Ammon's horn (tissue), 1 donor: ENCODE data around the gene ATP2B2.
A peak's percentile ranks its signal among the peaks of the same experiment; 100 is the strongest.

Experiments
- DNase-seq: peaks from one replicate; pipeline ENCODE4 v3.0.0-alpha.2; 2016; ENCODE audit warnings: low spot score

Gene ATP2B2

GRCh38 chr3:10493202-10493589 is 12.2 kb downstream of the ATP2B2 start:
- no peak for DNase-seq

- DNase-seq = no peak
These were observed 12.8 kb downstream of the ATP2B2 start for GRCh38 chr3:10492364-10493201.

GRCh38 chr3:10489746-10490483 is 15.5 kb downstream of the ATP2B2 start:
- DNase-seq = no peak

GRCh38 chr3:10487988-10488633 is 17.3 kb downstream of the ATP2B2 start:
- DNase-seq = no peak

DNA sequence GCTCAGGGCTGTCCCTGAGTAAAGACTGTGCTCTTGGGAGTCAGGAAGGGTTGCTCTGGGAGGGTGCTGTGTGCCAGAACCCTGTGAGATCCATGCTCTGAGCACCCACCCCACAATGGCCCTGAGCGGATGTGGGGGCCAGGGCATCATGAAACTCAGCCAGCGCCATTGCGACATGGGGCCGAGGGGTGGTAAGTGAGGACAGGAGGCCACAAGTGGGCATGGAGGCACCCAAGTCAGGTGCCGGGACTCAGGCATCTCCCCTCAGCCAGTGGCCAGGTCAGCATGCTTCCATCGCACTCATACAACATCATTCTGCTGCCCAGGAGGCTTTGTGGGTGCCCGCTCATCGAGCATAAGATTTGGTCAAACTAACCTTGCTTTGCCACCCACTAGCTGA is 19.6 kb downstream of the ATP2B2 start:
- DNase-seq = no peak

- DNase-seq = peak; percentile 50
These were observed 20.0 kb downstream of the ATP2B2 start for GRCh38 chr3:10485380-10485779.

- DNase-seq = no peak
These were observed 20.7 kb downstream of the ATP2B2 start for GRCh38 chr3:10484709-10485108.

GRCh38 chr3:10483686-10484345 is 21.6 kb downstream of the ATP2B2 start:
- DNase-seq = no peak

GRCh38 chr3:10483364-10483675 is 22.1 kb downstream of the ATP2B2 start:
- no peak for DNase-seq

DNA sequence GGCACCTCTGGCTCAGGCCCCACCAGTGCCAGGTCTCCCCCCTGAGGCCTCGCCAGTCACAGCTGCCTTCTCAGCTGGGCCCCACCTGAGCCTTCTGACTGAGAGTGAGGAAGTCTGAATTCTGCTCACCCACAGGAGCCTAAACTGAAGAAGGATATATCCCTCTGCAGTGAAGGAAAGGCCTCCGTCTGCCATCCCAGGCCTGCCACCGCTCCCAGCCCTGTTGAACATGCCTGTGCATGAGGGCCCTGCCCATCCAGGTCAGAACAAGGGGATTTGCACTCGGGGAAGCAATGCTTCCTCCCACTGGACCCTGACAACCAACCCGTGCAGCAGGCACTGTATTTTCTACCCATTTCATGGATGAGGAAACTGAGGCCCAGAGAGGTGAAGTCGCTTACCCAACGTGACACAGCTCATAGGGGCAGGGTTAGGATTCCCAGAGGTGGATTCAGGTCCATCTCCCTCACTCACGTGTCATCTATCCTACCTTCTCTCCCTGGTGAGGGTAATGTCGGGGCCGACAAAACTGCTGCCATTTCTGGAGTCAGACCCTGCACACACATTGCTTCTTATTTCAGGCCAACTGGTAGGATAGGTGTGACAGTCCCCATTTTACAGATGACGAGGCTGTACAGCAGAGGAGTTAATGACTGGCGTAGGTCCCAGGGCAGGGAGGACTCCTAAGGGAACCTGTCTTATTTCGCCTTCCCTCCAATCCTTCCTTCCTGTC is 22.6 kb downstream of the ATP2B2 start:
- no peak for DNase-seq

GRCh38 chr3:10480871-10481378 is 24.5 kb downstream of the ATP2B2 start:
- DNase-seq = no peak

GRCh38 chr3:10479311-10479710 is 26.1 kb downstream of the ATP2B2 start:
- DNase-seq = no peak

DNA sequence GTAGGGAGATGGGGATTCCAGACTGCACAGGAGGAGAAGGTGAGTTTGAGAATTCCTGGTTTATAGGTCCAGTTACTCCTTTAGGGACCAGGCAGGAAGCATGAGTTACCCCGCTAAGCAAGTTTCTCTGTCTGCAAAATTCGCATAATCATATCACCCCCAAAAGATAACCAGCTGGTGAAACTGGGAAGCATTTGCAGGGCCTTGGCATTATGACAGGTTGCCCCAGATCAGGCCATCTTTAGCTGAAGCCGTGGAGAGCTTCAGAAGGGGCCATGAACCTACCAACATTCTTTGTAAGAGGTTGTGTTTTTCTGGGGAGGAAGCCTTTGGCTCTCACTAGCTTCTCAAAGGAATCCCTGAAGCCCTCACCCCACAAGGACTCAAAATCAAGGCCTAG is 29.4 kb downstream of the ATP2B2 start:
- DNase-seq = no peak

GRCh38 chr3:10474847-10475246 is 30.5 kb downstream of the ATP2B2 start:
- DNase-seq = no peak

DNA sequence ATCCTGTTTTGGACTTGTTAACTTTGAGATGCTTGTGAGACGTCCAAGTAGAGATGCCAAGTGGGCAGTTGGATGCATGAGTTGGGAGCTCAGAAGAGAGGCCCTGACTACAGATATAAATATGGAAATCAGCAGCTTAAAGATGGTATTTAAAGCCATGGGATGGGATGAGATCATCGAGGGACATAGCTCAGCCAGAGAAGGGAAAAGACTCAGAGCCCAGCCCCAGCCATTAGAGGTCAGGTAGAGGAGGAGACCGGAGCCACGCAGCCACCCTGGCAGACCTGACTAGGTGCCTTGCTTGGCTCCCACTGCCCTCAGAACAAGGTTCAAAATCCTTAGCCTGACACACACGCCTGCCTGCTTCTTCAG is 31.1 kb downstream of the ATP2B2 start:
- DNase-seq = no peak

DNA sequence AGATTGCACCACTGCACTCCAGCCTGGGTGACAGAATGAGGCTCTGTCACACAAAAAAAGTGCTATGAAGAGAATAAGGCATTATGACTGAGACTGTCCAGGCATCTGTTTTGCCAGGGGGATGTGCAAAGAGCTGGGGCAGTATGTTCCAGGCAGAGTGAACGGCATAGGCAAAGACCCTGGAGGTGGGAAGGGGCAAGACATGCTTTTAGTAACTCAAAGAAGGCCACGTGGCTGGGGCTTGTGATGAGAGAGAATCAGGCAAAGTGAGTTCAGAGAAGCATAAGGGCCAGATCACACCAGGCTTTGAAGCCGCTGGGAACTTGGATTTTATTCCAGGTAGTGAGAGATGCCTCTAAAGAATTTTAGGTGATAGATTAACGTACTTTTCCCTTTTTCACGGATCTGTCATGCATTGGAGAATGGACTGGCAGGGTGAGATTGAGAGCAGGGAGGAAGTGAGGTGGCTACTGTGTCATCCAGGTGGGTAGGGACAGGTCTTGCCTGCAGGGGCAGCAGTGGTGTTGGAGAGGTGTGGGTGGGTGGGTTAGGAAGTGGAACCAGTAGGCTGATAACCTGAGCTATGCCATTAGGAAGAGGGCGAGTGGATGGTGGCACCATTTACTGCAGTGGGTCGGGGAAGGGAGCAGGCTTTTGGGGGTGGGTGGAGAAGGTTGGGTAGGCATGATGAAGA is 31.7 kb downstream of the ATP2B2 start:
- no peak for DNase-seq

- DNase-seq = no peak
These were observed 32.4 kb downstream of the ATP2B2 start for GRCh38 chr3:10472877-10473440.

DNA sequence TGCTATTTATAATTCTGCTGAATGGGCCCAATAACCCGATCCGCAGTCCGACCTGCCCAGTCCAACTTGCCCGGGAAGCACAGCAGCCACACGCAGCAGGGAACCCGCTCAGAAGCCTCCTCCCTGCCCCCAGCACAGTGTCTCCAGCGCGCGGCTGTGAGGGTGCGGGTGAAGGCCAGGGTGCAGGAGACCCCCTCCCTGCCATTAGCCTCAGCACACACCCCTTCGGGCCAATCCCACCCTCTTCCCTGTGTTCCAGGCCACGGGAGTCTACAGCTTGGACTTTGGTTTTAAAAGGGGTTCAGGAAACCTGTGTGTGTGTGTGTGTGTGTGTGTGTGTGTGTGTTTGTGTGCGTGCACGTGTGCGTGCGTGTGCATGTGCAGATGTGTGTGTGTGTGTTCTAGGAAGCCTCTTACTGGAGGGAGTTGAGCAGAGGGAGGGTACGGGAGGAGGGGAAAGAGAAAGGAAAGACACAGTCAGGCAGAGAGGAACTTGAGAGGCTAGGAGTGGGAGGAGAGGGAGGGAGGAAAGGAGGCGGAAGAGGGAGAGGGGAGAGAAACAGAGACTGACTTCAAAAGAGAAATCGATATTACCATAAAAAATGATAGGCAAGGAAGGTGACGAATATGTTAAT is 34.2 kb downstream of the ATP2B2 start:
- no peak for DNase-seq

DNA sequence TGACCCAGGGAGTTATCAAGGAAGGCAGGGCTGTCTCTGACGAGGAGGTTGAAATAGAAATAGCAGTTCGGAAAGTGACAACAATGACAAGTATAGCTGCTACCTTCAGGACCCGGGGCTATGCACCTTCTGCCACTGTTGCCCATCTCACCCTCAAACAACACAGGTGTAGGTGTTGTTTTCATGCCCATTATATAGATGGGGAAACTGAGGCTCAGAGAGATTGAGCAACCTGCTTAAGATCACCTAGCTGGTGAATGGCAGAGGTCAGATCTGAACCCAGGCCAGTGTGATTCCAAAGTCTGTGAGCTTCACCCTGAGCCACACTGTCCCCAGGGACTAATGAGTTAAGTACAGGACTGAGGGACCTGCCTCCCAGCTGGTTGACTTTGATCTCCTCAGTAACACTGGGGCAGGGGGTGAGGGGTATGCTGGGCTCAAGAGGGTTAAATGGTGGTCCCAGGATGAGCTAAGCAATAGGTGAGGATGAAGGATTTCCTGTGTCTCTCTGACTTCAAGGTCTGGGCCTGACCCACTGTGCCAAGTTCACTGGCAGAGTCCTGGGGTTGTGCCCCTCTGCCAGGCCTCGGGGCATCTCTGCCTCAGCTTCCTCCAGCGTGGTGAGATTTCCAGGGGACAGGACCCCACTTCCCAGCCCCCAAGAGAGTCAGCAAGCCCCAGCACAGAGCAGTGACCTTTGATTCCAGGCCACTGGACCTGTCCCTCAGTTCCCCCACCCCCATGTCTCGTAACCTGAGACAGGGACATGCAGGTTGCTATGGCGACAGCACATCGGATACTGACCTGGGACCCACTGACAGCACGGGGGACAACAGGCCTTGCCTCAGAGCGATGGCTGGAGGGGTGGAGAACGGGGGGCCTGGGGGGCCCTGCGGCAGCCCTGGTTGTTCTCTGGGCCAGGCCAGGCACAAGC is 35.0 kb downstream of the ATP2B2 start:
- DNase-seq = no peak
